ENCODE measurements around the gene MAP3K5. TPM values are rescaled to one million over a fixed set of nuclear protein-coding genes. Genes with fewer than 3 reads are reported as not detected.
"Not testable (repeated sequence)": the region's sequence is repeated elsewhere in the genome, so short reads cannot be mapped to it uniquely, and the experiment has no call there.

Gene MAP3K5
- polyA plus RNA-seq, 12 donors, result 1.9 to 6.4 (median 2.3) TPM; not detected in 1

DNA sequence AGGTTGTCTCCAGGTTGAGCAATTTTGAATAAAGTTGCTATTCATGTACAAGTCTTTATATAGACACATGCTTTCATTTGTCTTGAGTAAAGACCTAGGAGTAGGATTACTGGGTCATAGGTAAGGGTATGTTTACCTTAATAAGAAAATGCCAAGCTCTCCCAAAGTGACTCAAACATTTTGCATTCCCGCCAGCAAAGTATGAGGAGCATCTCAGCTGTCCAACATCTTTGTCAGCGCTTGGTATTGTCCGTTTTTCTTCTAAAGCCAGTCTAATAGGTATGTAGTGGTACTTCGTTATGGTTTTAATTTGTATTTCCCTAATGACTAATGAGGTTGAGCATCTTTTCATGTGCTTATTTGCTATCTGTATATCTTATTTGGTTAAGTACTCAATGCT, 67.2 kb downstream of the MAP3K5 start:
- DNase-seq, result no peak

- no peak for DNase-seq
These were observed 68.5 kb downstream of the MAP3K5 start for GRCh38 chr6:136723780-136724179.

- DNase-seq, result no peak
These were observed 70.8 kb downstream of the MAP3K5 start for GRCh38 chr6:136721467-136721866.

GRCh38 chr6:136720045-136720770, 72.1 kb downstream of the MAP3K5 start:
- DNase-seq, result no peak

DNA sequence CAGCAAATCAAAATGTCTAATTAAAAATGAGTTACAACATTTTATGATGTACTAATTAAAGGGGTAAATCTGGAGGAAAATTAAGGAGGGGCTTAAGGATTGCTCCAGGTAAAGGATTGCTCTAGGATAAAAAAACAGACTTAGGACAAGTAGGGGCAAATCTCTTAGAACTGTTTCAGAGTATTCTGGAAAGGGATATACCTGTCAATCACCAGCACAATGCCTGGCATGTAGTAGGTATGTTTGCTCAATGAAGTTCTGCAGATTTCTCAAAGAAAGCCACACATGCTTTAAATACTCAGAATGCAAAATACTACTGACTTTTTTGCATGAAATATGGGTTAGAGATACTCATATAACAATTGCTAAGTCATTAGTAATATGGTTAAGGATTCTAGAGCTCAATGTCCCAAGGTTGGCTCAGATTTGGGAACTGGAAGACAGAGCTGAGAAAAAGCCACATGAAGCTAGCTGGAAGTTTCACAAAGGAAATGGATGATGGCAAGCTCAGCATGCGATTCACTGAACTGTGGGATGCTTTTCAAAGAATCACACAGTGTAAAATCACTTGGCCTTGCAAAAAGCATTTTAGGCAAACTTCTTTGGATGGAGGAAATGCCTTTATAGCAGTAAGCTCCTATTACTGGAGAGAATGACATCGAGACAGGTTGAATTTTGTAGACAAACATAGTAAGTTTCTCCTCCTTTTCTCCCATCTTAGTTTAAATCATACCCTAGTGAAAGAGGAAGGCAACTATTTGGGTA, 72.8 kb downstream of the MAP3K5 start:
- DNase-seq, result no peak

GRCh38 chr6:136718476-136718875, 73.8 kb downstream of the MAP3K5 start:
- no peak for DNase-seq

GRCh38 chr6:136717716-136717990, 74.6 kb downstream of the MAP3K5 start:
- peak; percentile 36 for DNase-seq

DNA sequence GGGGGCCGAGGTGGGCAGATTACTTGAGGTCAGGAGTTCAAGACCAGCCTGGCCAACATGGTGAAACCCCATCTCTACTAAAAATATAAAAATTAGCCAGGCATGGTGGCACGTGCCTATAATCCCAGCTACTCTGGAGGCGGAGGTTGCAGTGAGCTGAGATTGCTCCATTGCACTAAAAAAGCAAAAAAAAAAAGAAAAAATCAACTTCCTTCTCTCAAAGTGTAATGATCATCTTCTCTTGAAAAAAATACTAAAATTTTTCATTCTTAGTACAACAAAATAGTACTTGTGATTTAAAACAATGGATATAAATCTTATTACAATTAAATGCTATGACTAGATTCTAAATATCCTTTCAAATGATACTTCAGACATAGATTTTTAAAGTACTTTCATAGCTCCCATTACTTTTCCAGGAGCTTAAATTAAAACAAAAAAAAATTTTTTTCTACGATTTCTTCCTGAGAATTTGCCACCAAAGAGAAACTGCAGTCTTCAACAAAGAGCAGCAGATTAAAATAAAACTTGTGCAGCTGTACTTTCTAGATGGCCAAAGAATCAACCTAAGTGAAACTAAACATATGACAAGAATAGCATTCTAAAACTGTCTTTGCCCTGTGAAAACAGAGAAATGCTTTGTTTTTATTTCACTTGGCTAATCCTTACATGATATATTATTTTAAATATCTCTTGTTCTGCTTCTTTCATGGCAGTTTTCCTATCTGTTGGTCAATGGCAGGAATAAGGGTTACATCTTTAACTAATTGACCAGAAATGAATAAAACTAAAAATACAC, 75.2 kb downstream of the MAP3K5 start:
- DNase-seq, result peak; percentile 19

DNA sequence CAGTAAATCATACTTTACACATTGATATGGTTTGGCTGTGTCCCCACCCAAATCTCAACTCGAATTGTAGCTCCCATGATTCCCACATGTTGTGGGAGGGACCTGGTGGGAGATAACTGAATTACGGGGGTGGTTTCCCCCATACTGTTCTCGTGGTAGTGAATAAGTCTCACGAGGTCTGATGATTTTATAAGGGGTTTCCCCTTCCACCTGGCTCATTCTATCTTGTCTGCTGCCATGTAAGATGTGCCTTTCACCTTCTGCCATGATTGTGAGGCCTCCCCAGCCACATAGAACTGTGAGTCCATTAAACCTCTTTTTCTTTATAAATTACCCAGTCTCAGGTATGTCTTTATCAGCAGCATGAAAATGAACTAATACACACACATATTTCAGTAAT, 79.6 kb downstream of the MAP3K5 start:
- not testable (repeated sequence) for DNase-seq

DNA sequence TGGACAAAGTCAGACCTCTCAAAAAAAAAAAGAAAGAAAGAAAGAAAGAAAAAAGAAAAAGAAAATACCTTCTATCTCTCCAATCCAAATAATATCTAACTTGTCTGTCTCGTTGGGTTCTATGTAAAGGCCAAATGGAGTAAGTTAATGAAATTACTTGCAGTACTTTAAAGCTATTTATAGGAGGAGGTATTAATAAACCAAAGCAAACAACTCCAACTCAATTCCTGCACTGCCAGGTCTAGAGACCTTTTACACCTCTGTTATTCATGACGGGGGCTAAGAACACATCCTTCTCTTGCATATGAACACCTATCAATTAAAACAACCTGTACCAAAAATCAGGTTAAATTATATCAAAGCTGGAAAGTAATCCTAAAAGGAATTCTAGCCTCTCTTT, 80.6 kb downstream of the MAP3K5 start:
- no peak for DNase-seq

- DNase-seq, result no peak
These were observed 81.3 kb downstream of the MAP3K5 start for GRCh38 chr6:136710877-136711552.

- DNase-seq, result no peak
These were observed 82.8 kb downstream of the MAP3K5 start for GRCh38 chr6:136709429-136709828.

DNA sequence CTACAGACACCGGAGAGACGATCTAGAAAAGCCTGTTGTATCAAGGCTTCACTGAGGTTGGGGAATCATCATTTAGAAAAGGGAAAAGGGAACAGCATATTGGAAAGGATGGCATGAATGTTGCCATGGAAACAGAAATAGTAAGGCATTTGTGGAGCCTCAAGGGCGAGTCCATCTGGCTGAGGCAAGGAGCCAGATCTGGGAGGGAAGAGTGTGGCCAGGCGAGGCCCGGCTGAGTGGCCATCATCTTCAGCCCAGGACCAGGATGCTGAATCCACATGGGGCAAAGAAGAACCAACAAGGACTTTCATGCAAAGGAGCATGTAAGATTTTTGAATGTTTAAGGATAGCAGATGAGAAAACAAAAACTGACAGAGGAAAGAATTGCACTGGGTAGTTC, 85.8 kb downstream of the MAP3K5 start:
- no peak for DNase-seq

- no peak for DNase-seq
These were observed 88.9 kb downstream of the MAP3K5 start for GRCh38 chr6:136703331-136703865.

DNA sequence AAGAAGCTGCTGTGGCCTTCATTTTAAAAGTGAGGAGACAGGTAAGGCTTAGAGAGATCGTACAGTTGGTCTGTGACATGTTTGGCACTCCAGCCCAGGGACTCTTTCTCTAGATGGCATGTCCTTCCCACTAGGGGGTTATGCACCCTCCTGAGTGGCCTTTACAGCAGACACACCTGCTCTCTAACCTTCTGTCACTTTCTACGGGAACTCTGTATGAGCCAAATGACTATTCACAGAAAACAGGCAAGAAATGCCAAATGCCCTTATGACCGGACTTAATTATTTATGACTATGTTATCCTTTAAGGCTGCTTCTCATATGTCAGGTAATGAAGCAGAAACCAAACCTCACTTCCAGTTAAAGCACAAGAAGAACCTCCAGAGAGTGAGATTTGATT, 91.2 kb downstream of the MAP3K5 start:
- no peak for DNase-seq

GRCh38 chr6:136699358-136699757, 92.9 kb downstream of the MAP3K5 start:
- no peak for DNase-seq

DNA sequence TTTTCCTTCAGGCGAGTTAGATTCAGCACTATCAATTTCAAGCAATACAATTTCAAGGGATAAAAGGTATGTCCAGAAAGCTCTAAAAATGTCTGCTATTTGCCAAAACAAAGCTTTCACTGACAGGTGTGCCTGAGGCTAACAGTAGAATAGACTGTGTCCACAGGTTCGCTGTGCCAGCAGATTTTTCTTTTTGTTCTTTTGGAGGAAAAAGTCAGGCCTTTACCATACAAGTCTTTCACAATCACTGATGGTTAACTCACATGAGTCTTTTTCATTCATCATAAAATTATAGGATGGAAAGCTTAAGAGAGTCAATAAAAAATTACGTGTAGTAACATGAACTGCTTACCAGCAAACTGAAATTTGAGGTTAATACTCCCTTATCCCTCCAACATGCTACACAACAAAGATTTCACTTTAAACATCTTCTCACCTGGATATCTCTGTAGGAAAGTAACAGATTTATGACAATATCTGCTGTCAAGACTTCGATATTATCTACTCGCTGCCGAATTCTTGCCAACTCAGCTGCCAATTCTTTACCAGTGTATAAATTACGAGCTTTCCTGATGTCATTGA, 95.4 kb downstream of the MAP3K5 start:
- DNase-seq, result no peak

GRCh38 chr6:136696238-136696637, 96.0 kb downstream of the MAP3K5 start:
- no peak for DNase-seq

DNA sequence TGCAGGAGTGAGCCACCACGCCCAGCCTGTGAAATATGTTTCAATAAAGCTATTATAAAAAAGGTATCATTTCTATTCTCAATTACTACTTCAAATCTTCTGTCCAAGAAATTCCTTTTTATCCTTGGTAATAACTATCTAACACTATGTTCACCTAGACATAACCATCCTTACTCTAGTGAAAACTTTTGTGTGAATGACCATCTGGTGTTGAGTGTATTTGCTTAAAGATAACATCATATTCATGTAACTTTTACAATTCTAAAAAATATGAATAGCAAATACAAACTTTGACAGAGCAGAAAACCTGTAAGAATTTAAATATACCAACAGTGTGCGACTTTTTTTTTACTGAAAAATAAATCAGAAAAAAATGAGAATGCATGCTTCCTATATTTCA, 96.9 kb downstream of the MAP3K5 start:
- no peak for DNase-seq

DNA sequence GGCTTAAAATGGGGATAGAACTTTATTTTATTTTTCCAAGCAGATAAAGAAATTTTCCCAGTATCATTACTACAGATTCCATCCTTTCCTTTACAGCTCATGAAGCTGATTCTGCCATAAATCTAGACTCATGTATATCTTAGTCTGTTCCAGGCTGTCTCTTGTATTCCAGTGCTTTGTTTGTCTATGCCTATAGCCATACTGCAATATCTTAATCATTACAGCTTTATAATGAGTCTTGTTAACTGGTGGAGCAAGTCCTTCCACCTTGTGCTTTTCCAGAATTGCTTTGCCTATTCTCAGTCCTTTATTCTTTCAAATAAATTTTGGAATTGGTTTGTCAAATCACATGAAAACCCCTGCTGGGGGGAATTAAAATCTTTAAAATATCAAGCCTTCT, 99.2 kb downstream of the MAP3K5 start:
- no peak for DNase-seq

DNA sequence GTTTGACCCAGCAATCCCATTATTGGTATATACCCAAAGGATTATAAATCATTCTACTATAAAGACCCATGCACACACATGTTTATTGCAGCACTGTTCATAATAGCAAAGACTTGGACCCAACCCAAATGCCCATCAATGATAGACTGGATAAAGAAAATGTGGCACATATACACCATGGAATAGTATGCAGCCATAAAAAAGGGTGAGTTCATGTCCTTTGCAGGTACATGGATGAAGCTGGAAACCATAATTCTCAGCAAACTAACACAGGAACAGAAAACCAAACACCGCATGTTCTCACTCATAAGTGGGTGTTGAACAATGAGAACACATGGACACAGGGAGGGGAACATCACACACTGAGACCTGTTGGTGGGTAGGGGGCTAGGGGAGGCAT, 104.4 kb downstream of the MAP3K5 start:
- DNase-seq, result not testable (repeated sequence)

All from muscle of arm (tissue), 12 donors.